Activated naive CD8-positive, alpha-beta T cell treated with anti-CD3 and anti-CD28 coated beads for 36 hours (primary cell): ENCODE results near the gene TSPAN9. TPM values are rescaled to one million over a fixed set of nuclear protein-coding genes. Genes with fewer than 3 reads are reported as not detected.

Experiments
- DNase-seq: peaks from one replicate; pipeline ENCODE4 v3.0.0; 2021
- H3K27ac Mint-ChIP-seq: one replicate; pipeline ENCODE4 v1.8.0; 2022; ENCODE audit warnings: mild to moderate bottlenecking, moderate library complexity, mixed read lengths
- H3K27me3 Mint-ChIP-seq: one replicate; pipeline ENCODE4 v1.8.0; 2022; ENCODE audit warnings: mild to moderate bottlenecking, mixed read lengths
- H3K36me3 Mint-ChIP-seq: one replicate; pipeline ENCODE4 v1.8.0; 2021; ENCODE audit warnings: mild to moderate bottlenecking, mixed read lengths
- H3K4me1 Mint-ChIP-seq: one replicate; pipeline ENCODE4 v1.8.0; 2021; ENCODE audit warnings: mixed read lengths
- H3K4me3 Mint-ChIP-seq: one replicate; pipeline ENCODE4 v1.8.0; 2022; ENCODE audit warnings: mild to moderate bottlenecking, moderate library complexity, mixed read lengths
- H3K9me3 Mint-ChIP-seq: one replicate; pipeline ENCODE4 v1.8.0; 2022; ENCODE audit warnings: mixed read lengths
- total RNA-seq, 2 experiments: library from RNA; stranded (reverse); gene quantifications; one replicate each; pipeline ENCODE4 v1.2.3, GENCODE V29; 2021

The TSPAN9 gene
- total RNA-seq, 2 experiments from 2014 or later, result 0.24 to 0.31 TPM

DNA sequence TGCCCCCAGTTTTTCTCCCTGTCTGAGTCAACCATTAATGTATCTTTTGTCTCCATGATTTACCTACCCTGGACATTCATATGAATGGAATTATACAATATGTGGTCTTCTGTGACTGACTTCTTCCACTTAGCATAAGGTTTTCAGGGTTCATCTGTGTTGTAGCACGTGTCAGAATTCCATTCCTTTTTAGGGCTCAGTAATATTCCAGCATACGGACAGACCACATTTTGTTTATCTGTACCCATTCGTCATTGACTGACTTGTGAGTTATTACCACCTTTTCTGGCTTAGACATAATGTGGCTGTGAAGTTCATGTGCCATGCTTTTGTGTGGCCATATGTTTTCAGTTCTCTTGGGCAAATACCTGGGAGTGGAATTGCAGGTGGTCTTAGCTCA, 37.9 kb downstream of the TSPAN9 start:
- Mint-ChIP-seq H3K27ac (no peak overlapping the region), H3K27me3 (peaks cover 39% of the 10 kb centered on the region), H3K4me1 (peaks cover 18% of the 10 kb centered on the region), H3K36me3 (no peaks in the 10 kb centered on the region), H3K4me3 (no peak overlapping the region), H3K9me3 (no peaks in the 10 kb centered on the region)
- DNase-seq, result no peak

DNA sequence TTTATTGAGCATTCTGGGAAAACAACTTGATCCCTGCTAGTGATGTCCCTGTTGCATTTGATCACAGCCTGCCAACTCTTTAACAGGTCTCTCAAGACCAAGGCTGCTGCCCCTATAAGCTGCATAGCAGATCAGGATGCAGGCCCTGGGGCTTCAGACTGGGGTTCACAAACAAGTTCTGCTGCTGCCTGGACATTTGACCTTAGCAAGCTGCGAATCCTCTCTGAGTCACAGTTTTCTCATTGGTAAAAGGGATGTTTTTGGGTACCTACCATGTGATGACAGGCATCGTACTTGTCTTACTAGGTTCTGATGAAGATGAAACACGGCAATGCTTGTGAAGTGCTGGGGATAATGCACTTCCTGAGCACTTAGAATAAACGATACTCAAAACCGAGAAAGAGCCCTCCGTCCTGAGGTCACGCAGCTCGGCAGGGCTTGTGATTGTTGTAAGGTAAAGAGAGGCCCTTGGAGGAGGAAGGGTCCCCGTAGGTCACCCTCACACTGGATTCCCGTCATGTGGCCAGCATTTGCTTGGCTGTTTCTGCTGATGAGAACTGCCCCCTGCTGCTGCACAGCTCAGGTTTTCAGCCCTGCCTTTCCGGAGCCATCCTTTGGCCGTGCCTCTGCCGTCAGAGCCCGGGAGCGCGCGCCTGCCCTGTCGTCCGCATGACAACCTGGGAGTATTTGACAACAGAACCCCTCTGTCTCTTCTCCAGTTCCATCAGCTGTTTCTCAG, 39.1 kb downstream of the TSPAN9 start:
- no peak for DNase-seq
- Mint-ChIP-seq H3K4me1 (peaks cover 21% of the 10 kb centered on the region), H3K9me3 (no peaks in the 10 kb centered on the region), H3K4me3 (no peak overlapping the region), H3K36me3 (no peaks in the 10 kb centered on the region), H3K27me3 (peaks cover 45% of the 10 kb centered on the region), H3K27ac (no peak overlapping the region)

DNA sequence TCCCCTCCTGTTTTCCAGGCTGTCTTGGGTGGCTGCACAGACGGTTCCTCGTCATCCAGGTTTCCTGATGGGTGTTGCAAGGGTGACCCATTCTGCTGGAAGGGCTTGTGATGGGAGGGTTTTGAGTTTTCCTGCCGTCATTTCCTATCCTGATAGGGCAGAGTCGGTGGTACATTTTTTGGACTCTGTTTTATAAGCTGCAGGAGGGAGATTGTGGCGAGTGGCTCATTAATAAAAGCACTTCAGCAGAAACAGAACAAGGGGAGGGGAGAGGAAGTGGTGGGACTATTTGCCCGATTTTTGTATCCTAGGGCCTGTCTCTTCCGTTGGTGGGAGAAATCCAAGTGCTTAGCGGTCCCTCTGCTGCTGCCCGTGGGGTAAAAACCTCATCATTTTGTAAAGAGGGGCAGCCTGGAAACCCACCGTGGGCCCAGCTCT, 40.0 kb downstream of the TSPAN9 start:
- H3K4me1 Mint-ChIP-seq, result peaks cover 21% of the 10 kb centered on the region
- no peaks in the 10 kb centered on the region for H3K36me3 Mint-ChIP-seq
- H3K27ac Mint-ChIP-seq, result no peak overlapping the region
- H3K4me3 Mint-ChIP-seq, result no peak overlapping the region
- H3K27me3 Mint-ChIP-seq, result peaks cover 45% of the 10 kb centered on the region
- DNase-seq, result no peak
- H3K9me3 Mint-ChIP-seq, result no peaks in the 10 kb centered on the region

DNA sequence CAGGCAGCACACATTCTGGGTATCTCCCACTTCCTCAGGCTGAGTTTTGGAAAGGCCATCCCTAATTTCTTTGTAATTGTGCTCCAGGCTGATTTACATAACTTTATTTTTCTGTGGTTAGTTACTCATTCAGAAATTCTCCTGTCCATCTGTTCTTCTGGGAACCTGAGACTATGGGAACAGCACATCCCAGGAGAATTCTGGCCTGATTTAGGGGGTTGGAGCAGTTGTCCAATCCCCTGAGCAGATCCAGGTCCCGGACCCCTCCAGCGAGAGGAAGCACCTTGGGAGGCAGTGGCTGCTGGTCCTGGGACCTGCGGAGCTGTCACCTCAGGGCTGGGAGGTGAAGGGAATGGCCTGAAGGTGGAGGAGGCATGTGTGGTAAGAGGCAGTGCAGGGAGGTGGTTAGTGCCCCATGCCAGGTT, 40.4 kb downstream of the TSPAN9 start:
- DNase-seq, result no peak
- Mint-ChIP-seq H3K4me3 (no peak overlapping the region), H3K4me1 (peaks cover 21% of the 10 kb centered on the region), H3K9me3 (no peaks in the 10 kb centered on the region), H3K27ac (no peak overlapping the region), H3K27me3 (peaks cover 46% of the 10 kb centered on the region), H3K36me3 (no peaks in the 10 kb centered on the region)

DNA sequence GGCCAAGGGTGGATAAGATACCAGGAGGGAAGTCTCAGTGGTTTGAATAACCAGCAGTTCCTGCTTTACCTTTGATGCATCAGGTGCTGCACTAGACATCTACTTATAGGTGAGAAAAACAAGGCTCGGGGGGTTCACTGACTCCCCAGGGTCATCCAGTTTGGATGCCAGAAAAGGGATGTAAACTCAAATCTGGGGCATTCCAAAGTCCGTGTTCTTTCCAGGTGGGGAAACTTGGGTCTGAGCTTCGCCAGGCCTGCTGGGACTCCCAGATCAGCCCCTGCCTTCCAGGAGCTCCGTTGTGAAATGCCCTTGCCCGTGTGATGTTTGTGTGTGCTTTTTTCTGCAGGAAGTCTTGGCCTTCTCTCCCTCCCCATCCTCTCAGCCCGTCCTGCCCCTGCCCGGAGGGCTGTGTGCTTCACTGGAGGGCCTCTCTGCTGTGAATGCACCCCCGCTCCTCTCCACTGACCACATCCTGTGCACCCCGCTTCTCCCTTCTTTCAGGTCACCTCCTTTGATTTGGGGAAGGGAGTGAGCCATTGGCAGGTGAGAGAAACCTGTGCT, 42.1 kb downstream of the TSPAN9 start:
- Mint-ChIP-seq H3K36me3 (no peaks in the 10 kb centered on the region), H3K27me3 (peaks cover 48% of the 10 kb centered on the region), H3K4me1 (peaks cover 21% of the 10 kb centered on the region), H3K9me3 (no peaks in the 10 kb centered on the region), H3K4me3 (no peak overlapping the region), H3K27ac (no peak overlapping the region)
- DNase-seq, result peak; percentile 8

DNA sequence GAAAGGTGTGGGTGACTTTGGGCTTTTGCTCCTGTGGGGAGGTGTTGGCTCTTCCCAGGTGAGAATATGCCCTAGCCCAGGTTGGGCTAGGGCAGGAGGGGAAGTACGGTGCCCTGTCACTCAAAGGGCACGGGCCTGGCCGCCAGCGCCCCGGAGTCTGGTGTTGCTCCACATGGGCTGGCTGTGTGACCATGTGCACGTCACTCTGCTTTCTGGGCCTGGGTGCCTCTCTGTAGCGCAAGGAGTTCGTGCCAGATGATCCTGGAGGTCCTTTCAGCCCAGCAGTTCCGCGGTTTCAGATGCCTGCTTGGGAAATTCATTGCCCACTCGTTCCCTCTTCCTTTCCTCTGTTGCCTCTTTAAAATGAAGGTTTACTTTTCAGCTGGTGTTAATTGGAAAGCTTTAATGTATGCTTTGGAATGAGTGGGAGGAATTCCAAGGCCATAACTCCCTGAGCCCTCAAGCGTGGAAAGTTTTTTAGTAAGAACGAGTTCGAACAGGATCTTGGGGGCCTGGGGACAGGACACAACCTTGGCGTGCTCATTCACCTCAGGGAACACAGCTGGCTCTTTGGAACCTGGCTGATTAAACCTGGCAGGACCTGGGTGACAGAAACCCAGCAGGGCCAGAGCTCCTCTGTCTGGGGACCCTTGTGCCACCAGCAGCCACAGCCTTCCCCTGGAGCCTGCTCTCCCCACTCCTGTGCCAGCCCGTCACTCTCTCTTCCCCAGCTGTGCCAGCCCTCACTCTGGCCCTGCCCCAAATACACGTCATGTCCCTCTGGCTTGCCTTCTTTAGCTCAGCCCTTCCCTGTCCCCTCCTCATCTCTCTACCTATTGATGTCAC, 42.8 kb downstream of the TSPAN9 start:
- H3K4me1 Mint-ChIP-seq, result peaks cover 21% of the 10 kb centered on the region
- no peak overlapping the region for H3K27ac Mint-ChIP-seq
- no peaks in the 10 kb centered on the region for H3K36me3 Mint-ChIP-seq

DNA sequence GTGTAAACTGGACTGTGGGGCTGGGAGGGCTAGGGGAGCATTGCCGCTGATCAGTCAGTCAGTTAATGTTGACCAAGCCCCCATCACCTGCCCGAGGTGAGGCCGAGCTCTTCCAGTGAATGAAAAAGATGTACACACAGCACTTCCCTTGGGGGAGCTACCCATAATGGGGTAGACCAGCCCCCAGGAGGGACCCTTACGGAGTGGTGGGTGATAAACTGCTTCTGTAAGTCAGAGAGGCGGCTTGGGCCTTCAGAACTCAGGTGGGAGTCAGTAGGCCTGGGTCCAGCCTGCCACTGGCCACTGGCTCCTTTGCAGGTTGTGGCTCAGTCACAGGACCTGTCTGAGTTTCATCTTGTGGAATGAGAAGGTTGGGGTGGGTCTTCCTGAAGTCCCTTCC, 43.5 kb downstream of the TSPAN9 start:
- no peaks in the 10 kb centered on the region for H3K9me3 Mint-ChIP-seq
- no peak overlapping the region for H3K4me3 Mint-ChIP-seq
- peaks cover 45% of the 10 kb centered on the region for H3K27me3 Mint-ChIP-seq
- no peak overlapping the region for H3K27ac Mint-ChIP-seq
- no peak for DNase-seq
- H3K36me3 Mint-ChIP-seq, result no peaks in the 10 kb centered on the region
- H3K4me1 Mint-ChIP-seq, result peaks cover 21% of the 10 kb centered on the region

More for the DNA sequence above, 42.8 kb downstream of the TSPAN9 start:
- Mint-ChIP-seq H3K9me3 (no peaks in the 10 kb centered on the region), H3K4me3 (no peak overlapping the region), H3K27me3 (peaks cover 46% of the 10 kb centered on the region)
- DNase-seq, result no peak

DNA sequence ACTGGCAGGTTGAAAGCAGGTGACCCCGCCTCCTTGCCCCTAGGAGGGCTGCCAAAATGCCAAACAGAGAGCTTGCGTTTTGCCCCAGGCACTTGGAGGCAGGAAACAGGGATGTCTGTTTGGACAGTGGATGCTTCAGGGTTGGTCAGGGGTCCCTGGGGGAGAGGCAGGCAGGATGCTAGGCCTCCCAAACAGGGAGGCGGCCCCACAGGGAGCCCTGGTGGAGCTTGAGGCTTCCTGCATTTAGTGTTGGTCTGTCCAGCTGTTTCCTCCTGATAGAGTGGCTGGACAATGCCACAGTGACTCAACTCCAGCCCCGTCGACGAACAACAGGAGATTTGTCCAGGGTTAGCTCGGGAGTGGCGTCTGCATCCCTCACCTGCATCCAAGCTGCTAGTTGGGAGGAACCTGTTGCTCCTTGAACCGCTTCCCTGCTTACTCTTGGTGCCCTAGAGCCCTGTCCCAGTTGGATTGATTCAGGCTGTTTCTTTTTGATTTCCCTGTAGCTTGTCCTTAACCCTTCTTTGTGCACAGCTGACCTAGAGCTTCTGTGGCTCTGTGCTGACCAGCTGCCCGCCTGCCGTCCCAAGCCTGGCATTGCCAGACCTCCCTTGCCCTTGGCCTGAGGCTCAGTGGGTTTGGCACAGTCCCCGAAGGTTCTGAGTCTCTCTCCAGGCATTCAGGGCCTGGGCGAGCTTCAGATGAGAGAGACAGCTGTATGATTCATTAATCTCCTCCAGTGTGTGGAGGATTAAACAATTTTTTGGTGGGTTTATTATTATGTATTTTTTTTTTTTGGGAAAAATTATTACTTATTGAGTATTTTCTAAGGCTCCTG, 45.9 kb downstream of the TSPAN9 start:
- Mint-ChIP-seq H3K4me3 (no peak overlapping the region), H3K9me3 (peaks cover 1% of the 10 kb centered on the region), H3K27ac (no peak overlapping the region), H3K27me3 (peaks cover 45% of the 10 kb centered on the region), H3K36me3 (no peaks in the 10 kb centered on the region), H3K4me1 (peaks cover 18% of the 10 kb centered on the region)
- no peak for DNase-seq

DNA sequence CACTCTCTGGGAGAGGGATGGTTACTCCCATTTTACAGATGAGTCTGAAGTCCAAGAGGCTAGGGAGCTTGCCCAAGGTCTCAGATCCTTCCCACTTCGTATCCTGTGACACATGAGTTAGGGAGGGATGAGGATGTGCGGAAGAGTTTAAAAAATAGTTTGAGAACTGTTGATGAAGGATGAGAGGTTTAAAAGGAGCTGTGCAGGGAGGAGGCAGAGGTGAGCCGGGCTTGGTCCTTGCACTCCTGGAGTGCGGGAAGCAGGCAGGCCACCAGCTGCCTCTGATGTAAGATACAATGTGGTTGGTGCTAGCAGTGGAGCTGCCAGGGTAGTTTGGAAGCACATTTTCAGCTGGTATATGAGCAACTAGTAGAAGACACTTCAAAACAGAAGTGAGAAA, 46.5 kb downstream of the TSPAN9 start:
- Mint-ChIP-seq H3K36me3 (no peaks in the 10 kb centered on the region), H3K27ac (no peak overlapping the region), H3K27me3 (peaks cover 45% of the 10 kb centered on the region), H3K9me3 (peaks cover 1% of the 10 kb centered on the region), H3K4me1 (peaks cover 16% of the 10 kb centered on the region), H3K4me3 (no peak overlapping the region)
- no peak for DNase-seq

DNA sequence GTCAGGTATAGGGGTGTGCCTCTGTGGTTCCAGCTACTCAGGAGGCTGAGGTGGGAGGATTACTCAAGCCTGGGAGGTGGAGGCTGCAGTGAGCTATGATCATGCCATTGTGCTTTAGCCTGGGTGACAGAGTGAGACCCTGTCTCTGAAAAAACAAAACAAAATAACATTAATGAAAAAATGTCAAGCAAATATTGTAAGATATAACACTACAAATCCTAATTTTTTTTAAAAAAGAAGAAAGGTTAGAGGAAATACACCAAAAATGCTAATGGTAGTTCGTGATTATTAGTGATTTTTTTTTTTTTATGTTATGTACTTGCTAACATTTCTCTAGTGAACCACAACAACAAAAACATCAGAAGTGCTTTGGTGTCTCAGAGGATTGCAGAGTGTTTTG, 47.7 kb downstream of the TSPAN9 start:
- Mint-ChIP-seq H3K9me3 (peaks cover 1% of the 10 kb centered on the region), H3K36me3 (no peaks in the 10 kb centered on the region), H3K4me3 (no peak overlapping the region), H3K4me1 (peaks cover 13% of the 10 kb centered on the region), H3K27me3 (peaks cover 46% of the 10 kb centered on the region), H3K27ac (no peak overlapping the region)
- no peak for DNase-seq

DNA sequence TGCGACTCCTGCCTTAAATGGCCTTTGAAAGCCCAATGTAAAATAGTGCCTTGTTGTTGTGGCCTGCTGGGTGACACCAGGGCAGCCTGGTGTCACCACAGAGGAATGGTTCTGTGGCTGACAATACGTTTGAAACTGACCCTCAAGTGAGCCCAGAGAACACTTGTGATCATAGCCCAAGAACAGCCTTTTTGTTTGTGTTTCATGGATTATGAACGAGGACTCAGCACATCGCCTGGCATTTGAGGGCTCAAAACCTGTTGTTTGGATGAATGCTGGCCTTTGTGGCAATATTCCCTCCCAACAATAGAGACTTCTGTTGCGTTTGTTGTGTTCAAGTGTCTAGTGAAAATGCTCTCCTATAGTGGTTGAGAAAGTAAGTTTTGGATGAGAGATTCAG, 48.5 kb downstream of the TSPAN9 start:
- H3K27me3 Mint-ChIP-seq, result peaks cover 46% of the 10 kb centered on the region
- peaks cover 14% of the 10 kb centered on the region for H3K4me1 Mint-ChIP-seq
- no peaks in the 10 kb centered on the region for H3K36me3 Mint-ChIP-seq
- no peak for DNase-seq
- peaks cover 1% of the 10 kb centered on the region for H3K9me3 Mint-ChIP-seq
- H3K4me3 Mint-ChIP-seq, result no peak overlapping the region
- no peak overlapping the region for H3K27ac Mint-ChIP-seq

DNA sequence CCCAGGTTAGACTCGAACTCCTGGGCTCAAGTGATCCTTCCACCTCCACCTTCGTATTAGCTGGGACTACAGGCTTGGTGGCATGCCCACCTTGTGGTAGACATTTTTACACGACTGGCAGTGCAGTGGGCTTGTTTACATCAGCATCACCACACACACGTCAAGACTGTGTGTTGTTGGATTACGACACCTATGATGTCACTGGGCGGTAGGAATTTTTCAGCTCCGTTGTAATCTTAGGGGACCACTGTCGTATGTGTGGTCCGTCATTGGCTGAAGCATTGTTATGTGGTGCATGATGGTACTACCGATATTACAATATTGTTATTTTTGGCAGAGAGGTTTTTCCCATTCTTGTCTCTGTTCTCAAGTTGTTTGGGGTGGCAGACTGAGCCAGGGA, 50.7 kb downstream of the TSPAN9 start:
- no peak for DNase-seq
- H3K27me3 Mint-ChIP-seq, result peaks cover 63% of the 10 kb centered on the region
- no peak overlapping the region for H3K4me3 Mint-ChIP-seq
- no peak overlapping the region for H3K27ac Mint-ChIP-seq
- no peaks in the 10 kb centered on the region for H3K36me3 Mint-ChIP-seq
- peaks cover 14% of the 10 kb centered on the region for H3K4me1 Mint-ChIP-seq
- peaks cover 1% of the 10 kb centered on the region for H3K9me3 Mint-ChIP-seq

DNA sequence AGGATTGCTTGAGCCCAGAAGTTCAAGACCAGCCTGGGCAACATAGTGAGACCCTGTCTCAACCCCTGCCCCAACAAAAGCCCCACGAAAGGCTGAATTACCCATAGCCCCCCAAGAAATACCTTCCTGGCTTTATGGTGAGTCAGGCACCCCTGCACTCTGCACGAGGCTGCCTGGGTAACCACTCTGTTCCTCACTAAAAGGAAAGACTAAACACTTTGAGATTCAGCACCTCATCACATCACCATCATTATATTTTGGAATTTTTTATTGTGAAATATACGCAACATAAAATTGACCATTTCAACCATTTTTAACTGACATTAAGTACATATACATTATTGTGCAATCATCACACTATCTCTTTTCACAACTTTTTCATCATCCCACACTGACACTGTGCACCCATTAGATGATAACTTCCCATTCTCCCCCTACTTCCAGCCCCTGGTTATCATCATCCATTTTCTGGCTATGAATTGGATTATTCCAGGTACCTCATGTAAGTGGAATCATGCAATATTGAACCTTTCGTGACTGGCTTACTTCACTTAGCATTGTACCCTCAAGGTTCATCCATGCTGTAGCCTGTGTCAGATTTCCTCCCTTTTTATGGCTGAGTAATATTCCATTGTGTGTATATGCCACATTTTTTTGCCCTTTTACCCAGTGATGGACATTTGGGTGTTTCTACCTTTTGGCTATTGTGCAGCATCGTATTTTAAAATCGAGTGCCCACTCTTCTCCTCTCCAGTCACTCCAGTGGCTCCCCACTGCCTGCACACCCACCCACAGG, 51.5 kb downstream of the TSPAN9 start:
- H3K27me3 Mint-ChIP-seq, result peaks cover 71% of the 10 kb centered on the region
- H3K9me3 Mint-ChIP-seq, result peaks cover 1% of the 10 kb centered on the region
- no peak overlapping the region for H3K4me3 Mint-ChIP-seq
- no peaks in the 10 kb centered on the region for H3K36me3 Mint-ChIP-seq
- DNase-seq, result no peak
- peaks cover 14% of the 10 kb centered on the region for H3K4me1 Mint-ChIP-seq
- H3K27ac Mint-ChIP-seq, result no peak overlapping the region
